B cell (primary cell): ENCODE data around the gene APPBP2. TPM values are rescaled to one million over a fixed set of nuclear protein-coding genes. Genes with fewer than 3 reads are reported as not detected.

Source experiments
- ATAC-seq: fragments of 200-7000 bp; cut with Tn5 transposase; one replicate; pipeline ENCODE4 v1.10.0; 2021; ENCODE audit warnings: low read depth, mild to moderate bottlenecking, moderate number of reproducible peaks, moderate library complexity
- CTCF ChIA-PET: fragments of 350-600 bp; sonication (Branson Sonifier 250); formaldehyde crosslinking; loops from one replicate; lab custom pipeline; 2021; ENCODE audit warnings: antibody characterized with exemption, inconsistent platforms; lab: Charles Lee
- POLR2A ChIA-PET: fragments of 350-600 bp; sonication (Branson Sonifier 250); formaldehyde crosslinking; loops from one replicate; lab custom pipeline; 2021; ENCODE audit warnings: antibody characterized with exemption; lab: Charles Lee
- DNase-seq: peaks from one replicate; pipeline ENCODE4 v3.0.0; 2013
- H2AFZ ChIP-seq: 2 replicates; pipeline ENCODE4 v1.6.1; 2012; ENCODE audit warnings: mild to moderate bottlenecking, low read depth, low read length; ENCODE audit not compliant: insufficient read depth, poor library complexity, severe bottlenecking
- H3K27ac ChIP-seq, 2 donors: 1 replicate in 1 of 2; 2 replicates in 1 of 2; pipeline ENCODE4 v1.5.1; 2012 to 2013; ENCODE audit warnings: low read length in 2 of 2, mild to moderate bottlenecking in 2 of 2, moderate library complexity in 1 of 2
- H3K27me3 ChIP-seq, 4 experiments: fragments of 200-600 bp in 1 of 4; sonication (generic) in 1 of 4; replicated peaks in 1 of 4; 1 replicate in 2 of 4; 2 replicates in 2 of 4; pipeline versions ENCODE4 v1.6.1 to v1.7.0; 2013 to 2016; ENCODE audit warnings: low read length in 3 of 4, mild to moderate bottlenecking in 2 of 4, mixed read lengths in 1 of 4, moderate library complexity in 1 of 4; ENCODE audit not compliant: insufficient read depth in 4 of 4, control insufficient read depth in 3 of 4; ENCODE audit errors: control extremely low read depth in 1 of 4
- H3K36me3 ChIP-seq, 2 experiments: replicated peaks in 1 of 2; 1 replicate in 1 of 2; 2 replicates in 1 of 2; pipeline versions ENCODE4 v1.6.1 to v1.7.1; 2013; ENCODE audit warnings: low read length in 1 of 2; ENCODE audit not compliant: insufficient read depth in 2 of 2, control insufficient read depth in 1 of 2; ENCODE audit errors: control extremely low read depth in 1 of 2, extremely low read depth in 1 of 2
- H3K4me1 ChIP-seq, 2 donors: fragments of 200-600 bp in 1 of 2; sonication (generic) in 1 of 2; 1 replicate in 1 of 2; 2 replicates in 1 of 2; pipeline versions ENCODE4 v1.5.1 to v1.6.1; 2013 to 2017; ENCODE audit warnings: low read length in 2 of 2; ENCODE audit not compliant: control insufficient read depth in 2 of 2, insufficient read depth in 2 of 2
- H3K4me2 ChIP-seq: replicated peaks from 2 replicates; pipeline ENCODE3; 2012; ENCODE audit warnings: mild to moderate bottlenecking, low read depth, low read length; ENCODE audit not compliant: poor library complexity, severe bottlenecking
- H3K4me3 ChIP-seq, 5 experiments: fragments of 200-600 bp in 1 of 5; sonication (generic) in 1 of 5; 1 replicate in 3 of 5; 2 replicates in 2 of 5; pipeline versions ENCODE4 v1.5.1 to v1.7.0; 2011 to 2016; ENCODE audit warnings: low read length in 4 of 5, mild to moderate bottlenecking in 4 of 5, low read depth in 2 of 5, control low read depth in 1 of 5, moderate library complexity in 1 of 5; ENCODE audit not compliant: insufficient read depth in 1 of 5; ENCODE audit errors: control extremely low read depth in 1 of 5, extremely low read depth in 1 of 5
- H3K79me2 ChIP-seq: fragments of 200-600 bp; sonication (generic); one replicate; pipeline ENCODE4 v1.6.0; 2016; ENCODE audit warnings: low read length; ENCODE audit not compliant: control insufficient read depth, insufficient read depth
- H3K9ac ChIP-seq: fragments of 200-600 bp; sonication (generic); 2 replicates; pipeline ENCODE4 v1.6.1; 2017; ENCODE audit warnings: mild to moderate bottlenecking, low read length, moderate library complexity
- H3K9me3 ChIP-seq, 3 donors: one replicate each; pipeline versions ENCODE4 v1.6.1 to v1.7.1; 2013; ENCODE audit warnings: low read length in 2 of 3; ENCODE audit not compliant: control insufficient read depth in 2 of 3, insufficient read depth in 1 of 3; ENCODE audit errors: control extremely low read depth in 1 of 3
- H4K20me1 ChIP-seq: 2 replicates; pipeline ENCODE4 v1.6.0; 2012; ENCODE audit warnings: mild to moderate bottlenecking, low read length; ENCODE audit not compliant: insufficient read depth, control insufficient read depth, poor library complexity, severe bottlenecking
- H3K27ac Mint-ChIP-seq: one replicate; pipeline ENCODE4 v1.8.0; 2021; ENCODE audit warnings: mixed read lengths
- H3K27me3 Mint-ChIP-seq: one replicate; pipeline ENCODE4 v1.8.0; 2021; ENCODE audit warnings: mixed read lengths
- H3K4me1 Mint-ChIP-seq: one replicate; pipeline ENCODE4 v1.8.0; 2021; ENCODE audit warnings: mixed read lengths
- H3K4me3 Mint-ChIP-seq: one replicate; pipeline ENCODE4 v1.8.0; 2021; ENCODE audit warnings: mixed read lengths
- H3K9me3 Mint-ChIP-seq: one replicate; pipeline ENCODE4 v1.8.0; 2022; ENCODE audit warnings: mixed read lengths; ENCODE audit not compliant: insufficient read depth
- CTCF ChIP-seq: fragments of 200-600 bp; IDR thresholded peaks from one replicate; pipeline ENCODE4 v1.8.0; 2022; ENCODE audit warnings: antibody characterized with exemption, mild to moderate bottlenecking
- EZH2 ChIP-seq: IDR thresholded peaks from 2 replicates; pipeline ENCODE4 v1.6.1; 2012; ENCODE audit warnings: borderline replicate concordance, low read depth, mild to moderate bottlenecking, moderate library complexity, low read length; ENCODE audit not compliant: insufficient read depth, poor library complexity, severe bottlenecking
- WGBS: methylation state at CpG from one replicate; pipeline ENCODE4 v1.1.5; 2013; ENCODE audit warnings: missing lambda C conversion rate; ENCODE audit not compliant: insufficient coverage; 5-methylcytosine and 5-hydroxymethylcytosine counted together
- intact Hi-C: fragments of 100-400 bp; cut with micrococcal nuclease; formaldehyde crosslinking; loops from one replicate; pipeline ENCODE4 v1.10.0; 2022
- polyA plus RNA-seq: library from polyadenylated mRNA; depleted of rRNA; stranded (reverse); fragments of >200 nt; gene quantifications from 2 replicates; pipeline ENCODE4 v1.2.3, GENCODE V29; 2012
- small RNA-seq: library from RNA; depleted of rRNA; stranded (forward); fragments of <200 nt; gene quantifications from one replicate; pipeline ENCODE3, GENCODE V24; 2012; ENCODE audit warnings: low replicate concordance, low read depth; ENCODE audit not compliant: insufficient read length
- total RNA-seq, 2 donors: library from RNA; stranded (reverse); fragments of 120-200 nt in 1 of 2; gene quantifications; 1 replicate in 1 of 2; 2 replicates in 1 of 2; pipeline versions ENCODE4 v1.2.3 to v1.2.4, GENCODE V29; 2013 to 2022

APPBP2 gene
- total and polyA plus RNA-seq, 2 donors (not counting 1 experiment from before 2014, with no cell fraction given), result 6.3 to 38.8 TPM

- peaks cover 72% of the 10 kb centered on the region for H3K4me1 Mint-ChIP-seq
- H3K27me3 Mint-ChIP-seq, result no peaks in the 10 kb centered on the region
- TF ChIP-seq CTCF (no peak), EZH2 (no peak)
- ChIA-PET CTCF (no interaction called here), POLR2A (no interaction called here)
- Histone ChIP-seq H4K20me1 (no peaks in the 10 kb centered on the region), H3K9ac (no peak overlapping the region), H3K36me3 (no peaks in the 10 kb centered on the region), H2AFZ (no peak overlapping the region), H3K27me3 (no peaks in the 10 kb centered on the region), H3K4me1 (peaks cover 59 to 60% of the 10 kb centered on the region in 2 donors), H3K27ac (no peak overlapping the region), H3K9me3 (no peaks in the 10 kb centered on the region), H3K79me2 (peaks cover 27% of the 10 kb centered on the region), H3K4me2 (no peak overlapping the region), H3K4me3 (no peak overlapping the region)
- DNase-seq (no peak), ATAC-seq (no peak)
- WGBS, result 95% methylated on average over 6 of the region's 17 CpGs
- no peaks in the 10 kb centered on the region for H3K9me3 Mint-ChIP-seq
- peak overlapping the region; percentile 28 for H3K27ac Mint-ChIP-seq
- no peak overlapping the region for H3K4me3 Mint-ChIP-seq
- intact Hi-C loops, result loop anchor here (5.0 kb wide), 2 partner anchors 302 to 502 kb away; partner anchors contain the start of genes RPS6KB1 and TUBD1
These were observed 132.0 kb downstream of the APPBP2 start for GRCh38 chr17:60393840-60394723.

Small RNA genes lying within 50 kb of the gene (small RNA-seq; reads per million reads assigned to genes)
- not detected for gene AC011921.2

Other genes starting within 250 kb of the APPBP2 start
- gene USP32, start 134.1 kb downstream of the APPBP2 start, total RNA-seq, result 48.8 and 56.9 TPM in 2 replicates
- 7.7 and 12.3 TPM in 2 replicates for gene USP32, start 134.1 kb downstream of the APPBP2 start, polyA plus RNA-seq
- not detected in 2 replicates for gene CHCT1, start 103.8 kb downstream of the APPBP2 start, total RNA-seq
- gene CHCT1, start 103.8 kb downstream of the APPBP2 start, polyA plus RNA-seq, result not detected in 2 replicates
- gene PPM1D, start 74.0 kb upstream of the APPBP2 start, total RNA-seq, result 27.2 and 28.6 TPM in 2 replicates
- 6.5 and 11.0 TPM in 2 replicates for gene PPM1D, start 74.0 kb upstream of the APPBP2 start, polyA plus RNA-seq
- gene BCAS3, start 151.6 kb upstream of the APPBP2 start, total RNA-seq, result 71.8 and 73.4 TPM in 2 replicates
- gene BCAS3, start 151.6 kb upstream of the APPBP2 start, polyA plus RNA-seq, result 13.9 and 16.5 TPM in 2 replicates